K562 (cell line): ENCODE data around the gene LTBP2. TPM values are rescaled to one million over a fixed set of nuclear protein-coding genes. Genes with fewer than 3 reads are reported as not detected.

Experiments
- ATAC-seq: fragments of 200-7000 bp; cut with Tn5 transposase; 3 replicates; pipeline ENCODE4 v1.9.1; 2020; ENCODE audit warnings: moderate library complexity
- BruUV-seq: library from RNA; stranded (reverse); fragments of 400-500 nt; replicated peaks from 2 replicates; lab custom pipeline; 2021; lab: Mats Ljungman, UMichigan
- CTCF ChIA-PET: fragments of 300-600 bp; formaldehyde crosslinking; extraction: SDS; loops from one replicate; lab custom pipeline; 2021; ENCODE audit warnings: low intra/inter-chr PET ratio; lab: Yijun Ruan, JAX
- POLR2A ChIA-PET: fragments of 300-600, 350-650 bp; sonication (Branson Sonifier 250); formaldehyde crosslinking; extraction: SDS; loops from one replicate; lab custom pipeline; 2021; ENCODE audit warnings: antibody characterized with exemption, inconsistent platforms; lab: Yijun Ruan, JAX
- DNase-seq, 4 experiments: peaks; one replicate each; pipeline versions ENCODE4 v3.0.0 to v3.0.0-alpha.2; 2011 to 2018; ENCODE audit warnings: low spot score in 3 of 4, mixed read lengths in 3 of 4; ENCODE audit errors: extremely low read depth in 1 of 4
- FAIRE-seq: peaks from 2 replicates; lab custom pipeline; 2011; peaks lifted over from hg19 to GRCh38; lab: Jason Lieb, UNC
- H2AFZ ChIP-seq: 2 replicates; pipeline ENCODE4 v1.6.0; 2011; ENCODE audit warnings: low read depth, low read length, control low read depth, inconsistent platforms
- H3K27ac ChIP-seq: fragments of 200-600 bp; 3 replicates; pipeline ENCODE4 v1.8.0; 2011; ENCODE audit warnings: low read depth, mild to moderate bottlenecking, control low read depth, inconsistent platforms, low read length, moderate library complexity, mixed read lengths; ENCODE audit errors: extremely low read depth
- H3K27me3 ChIP-seq, 2 experiments: fragments of 300-600 bp in 1 of 2; 2 replicates in 1 of 2; 3 replicates in 1 of 2; pipeline versions ENCODE4 v1.6.0 to v1.8.0; 2011; ENCODE audit warnings: inconsistent platforms in 2 of 2, low read length in 2 of 2, mild to moderate bottlenecking in 1 of 2, mixed read lengths in 1 of 2, moderate library complexity in 1 of 2; ENCODE audit not compliant: control insufficient read depth in 2 of 2, insufficient read depth in 2 of 2
- H3K36me3 ChIP-seq: fragments of 300-600 bp; 3 replicates; pipeline ENCODE4 v1.8.0; 2011; ENCODE audit warnings: mild to moderate bottlenecking, low read length, inconsistent platforms; ENCODE audit not compliant: control insufficient read depth, insufficient read depth
- H3K4me1 ChIP-seq, 2 experiments: fragments of 200-600 bp in 1 of 2; replicated peaks in 1 of 2; 2 replicates in 1 of 2; 3 replicates in 1 of 2; pipeline versions ENCODE4 v1.5.1 to v1.8.0; 2011; ENCODE audit warnings: inconsistent platforms in 2 of 2, low read length in 2 of 2, mild to moderate bottlenecking in 1 of 2, mixed read lengths in 1 of 2, moderate library complexity in 1 of 2; ENCODE audit not compliant: control insufficient read depth in 2 of 2, insufficient read depth in 2 of 2
- H3K4me2 ChIP-seq: 2 replicates; pipeline ENCODE4 v1.6.1; 2011; ENCODE audit warnings: low read length, control low read depth, inconsistent platforms, mixed read lengths; ENCODE audit not compliant: insufficient read depth
- H3K4me3 ChIP-seq: fragments of 200-600 bp; sonication (generic), shearing (Covaris generic); 2 replicates; pipeline ENCODE4 v1.5.1; 2016; ENCODE audit warnings: control low read depth, inconsistent platforms
- H3K79me2 ChIP-seq: fragments of 200-600 bp; 3 replicates; pipeline ENCODE4 v1.8.0; 2011; ENCODE audit warnings: low read length, inconsistent platforms; ENCODE audit not compliant: control insufficient read depth, insufficient read depth
- H3K9ac ChIP-seq, 2 experiments: 2 replicates each; pipeline versions ENCODE4 v1.6.0 to v1.6.1; 2011; ENCODE audit warnings: low read depth in 2 of 2, low read length in 2 of 2, control low read depth in 1 of 2, inconsistent platforms in 1 of 2, mild to moderate bottlenecking in 1 of 2, mixed read lengths in 1 of 2; ENCODE audit not compliant: insufficient read depth in 1 of 2
- H3K9me1 ChIP-seq: one replicate; pipeline ENCODE4 v1.6.0; 2011; ENCODE audit warnings: inconsistent platforms, mild to moderate bottlenecking, low read length, moderate library complexity; ENCODE audit not compliant: control insufficient read depth, insufficient read depth
- H3K9me3 ChIP-seq: replicated peaks from 2 replicates; pipeline ENCODE4 v1.5.1; 2011; ENCODE audit warnings: low read depth, low read length, inconsistent platforms; ENCODE audit not compliant: control insufficient read depth, insufficient read depth
- H4K20me1 ChIP-seq: replicated peaks from 2 replicates; pipeline ENCODE4 v1.6.1; 2011; ENCODE audit warnings: low read length, inconsistent platforms, mixed read lengths; ENCODE audit not compliant: control insufficient read depth, insufficient read depth
- BCOR ChIP-seq: fragments of 450-650 bp; IDR thresholded peaks from 2 replicates; pipeline ENCODE4 v1.6.1; 2016
- BDP1 ChIP-seq: IDR thresholded peaks from 3 replicates; pipeline ENCODE4 v1.6.1; 2011; ENCODE audit not compliant: insufficient read length, insufficient read depth
- BRF1 ChIP-seq: IDR thresholded peaks from 3 replicates; pipeline ENCODE4 v1.6.1; 2011; ENCODE audit warnings: borderline replicate concordance, mild to moderate bottlenecking; ENCODE audit not compliant: insufficient read length; ENCODE audit errors: extremely low read depth
- CREB5 ChIP-seq: fragments of 250-450 bp; sonication (Bioruptor Pico); IDR thresholded peaks from 2 replicates; pipeline ENCODE4 v1.5.0; 2020; ENCODE audit warnings: mild to moderate bottlenecking
- FOXM1 ChIP-seq, 2 experiments: fragments of 450-650 bp in 1 of 2; sonication (generic) in 1 of 2; formaldehyde crosslinking in 1 of 2; IDR thresholded peaks; 2 replicates each; pipeline versions ENCODE4 v1.6.1 to v1.9.0; 2017 to 2022; ENCODE audit warnings: low read depth in 2 of 2, mild to moderate bottlenecking in 2 of 2, missing genetic modification reagents in 1 of 2, moderate library complexity in 1 of 2
- HDAC8 ChIP-seq: fragments of 450-650 bp; IDR thresholded peaks from 2 replicates; pipeline ENCODE4 v1.6.1; 2016; ENCODE audit warnings: mild to moderate bottlenecking, missing genetic modification characterization, moderate library complexity, missing compliant biosample characterization
- HNRNPL ChIP-seq: fragments of 200-400 bp; formaldehyde crosslinking; IDR thresholded peaks from 2 replicates; pipeline ENCODE4 v1.6.1; 2017; ENCODE audit warnings: low read depth, mild to moderate bottlenecking, low read length
- HOXB6 ChIP-seq: fragments of 250-450 bp; sonication (Bioruptor Pico); IDR thresholded peaks from 2 replicates; pipeline ENCODE4 v1.5.1; 2022; ENCODE audit warnings: mild to moderate bottlenecking, borderline replicate concordance
- KLF13 ChIP-seq: fragments of 450-650 bp; IDR thresholded peaks from 2 replicates; pipeline ENCODE4 v1.6.1; 2016; ENCODE audit warnings: missing genetic modification characterization, low read depth, mild to moderate bottlenecking, missing compliant biosample characterization, moderate library complexity, borderline replicate concordance
- POLR2AphosphoS5 ChIP-seq: IDR thresholded peaks from 2 replicates; pipeline ENCODE4 v1.6.1; 2011; ENCODE audit warnings: mild to moderate bottlenecking, low read depth, low read length, moderate library complexity; ENCODE audit not compliant: control insufficient read depth, insufficient read depth
- POLR3A ChIP-seq: IDR thresholded peaks from 2 replicates; pipeline ENCODE4 v1.6.1; 2011; ENCODE audit warnings: borderline replicate concordance, mild to moderate bottlenecking, moderate library complexity; ENCODE audit not compliant: insufficient read length, insufficient read depth; ENCODE audit errors: extremely low read depth
- PURB ChIP-seq: sonication (generic); formaldehyde crosslinking; IDR thresholded peaks from 2 replicates; pipeline ENCODE4 v1.9.0; 2021; ENCODE audit warnings: low read depth, mild to moderate bottlenecking, missing genetic modification reagents
- RBBP5 ChIP-seq: fragments of 200-600 bp; sonication (generic); IDR thresholded peaks from 2 replicates; pipeline ENCODE4 v1.6.1; 2012; ENCODE audit warnings: borderline replicate concordance, mild to moderate bottlenecking, low read length, control low read depth, inconsistent platforms; ENCODE audit not compliant: insufficient read depth, poor library complexity, severe bottlenecking
- U2AF1 ChIP-seq: fragments of 200-400 bp; formaldehyde crosslinking; optimal IDR thresholded peaks from 2 replicates; pipeline ENCODE3; 2017; ENCODE audit warnings: mild to moderate bottlenecking, low read depth, low read length, moderate library complexity
- VEZF1 ChIP-seq: fragments of 200-800 bp; sonication (Bioruptor generic); IDR thresholded peaks from 2 replicates; pipeline ENCODE4 v1.6.1; 2017; ENCODE audit warnings: missing genetic modification characterization, missing compliant biosample characterization
- ZNF766 ChIP-seq: fragments of 200-800 bp; sonication (Bioruptor generic); conservative IDR thresholded peaks from 2 replicates; pipeline ENCODE4 v1.6.1; 2016; ENCODE audit warnings: missing genetic modification characterization, missing compliant biosample characterization
- WGBS: fragments of 100-300 bp; shearing (Covaris generic); methylation state at CpG from one replicate; pipeline ENCODE4 v1.1.6; 2016; ENCODE audit warnings: low coverage, mixed read lengths; ENCODE audit not compliant: insufficient coverage; ENCODE audit errors: missing lambda C conversion rate; 5-methylcytosine and 5-hydroxymethylcytosine counted together
- in situ Hi-C: fragments of 300-500 bp; cut with MboI; formaldehyde crosslinking; loops from 4 replicates; pipeline ENCODE4 v1.15.0; 2018; ENCODE audit warnings: inconsistent platforms, mixed read lengths
- intact Hi-C: fragments of 100-400 bp; cut with micrococcal nuclease; formaldehyde crosslinking; loops from 2 replicates; pipeline ENCODE4 v1.14.2; 2022
- polyA plus RNA-seq, 8 experiments: library from polyadenylated mRNA; depleted of rRNA in 4 of 8; stranded (reverse) in 5 of 8; unstranded in 3 of 8; fragments of >200 nt; fragmentation: Nextera tagmentation in 2 of 8; fragmentation: Illumina TruSeq in 1 of 8; extraction: Ambion mirVana in 2 of 8; extraction: Trizol in 1 of 8; gene quantifications; 2 replicates each; pipeline versions ENCODE4 v1.2.1 to v1.2.3, GENCODE V29; 2011 to 2014; ENCODE audit warnings: inconsistent platforms in 1 of 8, missing spikeins in 1 of 8
- total RNA-seq, 7 experiments: library from RNA; depleted of rRNA in 6 of 7; stranded (reverse); fragments of >200 nt in 6 of 7; fragmentation: Illumina TruSeq in 2 of 7; extraction: Trizol in 2 of 7; gene quantifications; 2 replicates each; pipeline versions ENCODE4 v1.2.1 to v1.2.3, GENCODE V29; 2011 to 2021; ENCODE audit warnings: low replicate concordance in 1 of 7
- TF ChIP-seq, protein P1 (sequence below): fragments of 250-450 bp; sonication (Bioruptor Pico); IDR thresholded peaks from 2 replicates; pipeline ENCODE4 v1.4.0; 2020

Gene LTBP2
- total and polyA plus RNA-seq, 9 of the 15 experiments (the other 6 are each of a cell fraction or from before 2014, with no cell fraction given): under 0.01 to 0.18 (median 0.03) TPM; not detected in 3

DNA sequence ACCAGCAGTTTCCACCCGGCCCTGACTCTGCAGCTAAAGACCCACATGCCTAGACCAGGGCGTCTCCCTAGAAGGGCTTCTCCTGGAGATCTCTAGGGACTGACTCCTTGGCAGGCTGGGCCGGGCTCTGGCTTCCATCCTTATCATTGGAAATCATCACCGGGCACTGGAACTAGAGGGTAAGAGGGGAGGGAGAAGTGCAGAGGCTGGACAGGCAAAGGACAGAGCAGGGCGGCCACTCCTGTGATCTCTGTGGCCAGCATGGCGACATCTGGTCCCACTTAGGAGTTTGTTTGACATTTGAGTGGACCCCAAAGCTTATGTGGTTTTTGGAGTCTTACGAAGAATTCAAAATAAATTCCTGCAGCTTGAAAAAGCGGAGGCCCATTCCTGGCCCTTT is 7.1 kb downstream of the LTBP2 start:
- FAIRE-seq (no peak), DNase-seq (no peak), ATAC-seq (no peak)
- Histone ChIP-seq H3K9me3 (no peaks in the 10 kb centered on the region), H3K36me3 (no peaks in the 10 kb centered on the region), H2AFZ (no peak overlapping the region), H3K4me3 (no peak overlapping the region), H3K27me3 (peaks cover 0 to 39% of the 10 kb centered on the region in 2 experiments; a peak in 2 of 5 replicates), H3K27ac (no peak overlapping the region), H3K79me2 (no peaks in the 10 kb centered on the region), H3K9me1 (no peaks in the 10 kb centered on the region), H3K9ac (no peak overlapping the region), H3K4me1 (peaks cover 5 to 9% of the 10 kb centered on the region in 2 experiments; a peak in 4 of 5 replicates), H4K20me1 (0 out of 2 replicates have a peak, but pooled peaks cover 10% of the 10 kb centered on the region), H3K4me2 (no peak overlapping the region)
- WGBS: 4% methylated on average over 8 of the region's 8 CpGs
- in situ Hi-C loops (no loop called here), intact Hi-C loops (loop anchor here (5.0 kb wide), 1 partner anchor 302 kb away; no protein-coding TSS in a partner anchor)
- ChIA-PET POLR2A (interaction anchor here (0.7 to 0.9 kb wide), 2 partner anchors 105 to 205 kb away, joined by 3 read pairs; no protein-coding TSS in a partner anchor), CTCF (no interaction called here)
- no TSS peak for BruUV-seq
- TF ChIP-seq HOXB6 (CRISPR knock-in tag) (no peak), HDAC8 (no peak), VEZF1 (CRISPR knock-in tag) (no peak), FOXM1 (IDR thresholded peaks at IDR 0.05; ENCODE audit: low read depth) (no peak), FOXM1 (CRISPR knock-in tag; IDR thresholded peaks at IDR 0.05; ENCODE audit: low read depth) (no peak), HNRNPL (no peak), CREB5 (CRISPR knock-in tag) (no peak), RBBP5 (no peak), PURB (CRISPR knock-in tag) (no peak), BDP1 (no peak), BCOR (no peak), POLR3A (no peak), KLF13 (tag) (no peak), BRF1 (no peak), ZNF766 (no peak), POLR2AphosphoS5 (no peak), U2AF1 (no peak)
- TF ChIP-seq, protein P1, sequence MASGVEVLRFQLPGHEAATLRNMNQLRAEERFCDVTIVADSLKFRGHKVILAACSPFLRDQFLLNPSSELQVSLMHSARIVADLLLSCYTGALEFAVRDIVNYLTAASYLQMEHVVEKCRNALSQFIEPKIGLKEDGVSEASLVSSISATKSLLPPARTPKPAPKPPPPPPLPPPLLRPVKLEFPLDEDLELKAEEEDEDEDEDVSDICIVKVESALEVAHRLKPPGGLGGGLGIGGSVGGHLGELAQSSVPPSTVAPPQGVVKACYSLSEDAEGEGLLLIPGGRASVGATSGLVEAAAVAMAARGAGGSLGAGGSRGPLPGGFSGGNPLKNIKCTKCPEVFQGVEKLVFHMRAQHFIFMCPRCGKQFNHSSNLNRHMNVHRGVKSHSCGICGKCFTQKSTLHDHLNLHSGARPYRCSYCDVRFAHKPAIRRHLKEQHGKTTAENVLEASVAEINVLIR: no peak
